ENCODE measurements around the gene ZFPL1. TPM values are rescaled to one million over a fixed set of nuclear protein-coding genes. Genes with fewer than 3 reads are reported as not detected.

ZFPL1 gene
- total and polyA plus RNA-seq, 9 of the 15 experiments (the other 6 are each of a cell fraction or from before 2014, with no cell fraction given), result 3.7 to 37.5 (median 22.7) TPM

GRCh38 chr11:65040847-65041622 lies 43.0 kb upstream of the ZFPL1 start, which contains the start of gene SAC3D1 (continued):
- peak; percentile 98 for TF ChIP-seq ZNF263 (CRISPR knock-in tag; IDR thresholded peaks at IDR 0.05; ENCODE audit: borderline replicate concordance)
- no peak for TF ChIP-seq ZNF280B (CRISPR knock-in tag; IDR thresholded peaks at IDR 0.05)
- peak; percentile 59 for TF ChIP-seq GABPB1 (CRISPR knock-in tag; IDR thresholded peaks at IDR 0.05)
- TF ChIP-seq E4F1 (CRISPR knock-in tag; IDR thresholded peaks at IDR 0.05; ENCODE audit: borderline replicate concordance), result no peak
- TF ChIP-seq KLF1 (tag; IDR thresholded peaks at IDR 0.05), result no peak
- TF ChIP-seq NEUROD1 (IDR thresholded peaks at IDR 0.05; ENCODE audit: borderline replicate concordance, low read depth, low read length, partially characterized antibody), result peak; percentile 50
- peak; percentile 45 for TF ChIP-seq CREM (IDR thresholded peaks at IDR 0.05; ENCODE audit: low read depth)
- peak; percentile 71 for TF ChIP-seq HNRNPLL (IDR thresholded peaks at IDR 0.05; ENCODE audit: low read depth, low read length, poor library complexity, severe bottlenecking)
- TF ChIP-seq MCM2 (IDR thresholded peaks at IDR 0.05; ENCODE audit: low read depth), result no peak
- TF ChIP-seq ZBTB43 (CRISPR knock-in tag; IDR thresholded peaks at IDR 0.05), result 0 out of 2 replicates have a peak, but pooled peaks have one; percentile 49
- TF ChIP-seq ZBTB17 (CRISPR knock-in tag; IDR thresholded peaks at IDR 0.05), result no peak; the same call in 1 of the 2 replicates
- peak; percentile 56 to 75 for TF ChIP-seq E2F6 (IDR thresholded peaks at IDR 0.05; ENCODE audit: borderline replicate concordance in 1 of 2, extremely low read depth in 1 of 2, insufficient read depth in 1 of 2, insufficient read length in 1 of 2, low read depth in 1 of 2, low read length in 1 of 2, poor library complexity in 1 of 2, severe bottlenecking in 1 of 2)
- peak in 2 of 3 experiments; percentile 40 to 79 for TF ChIP-seq YY1 (IDR thresholded peaks at IDR 0.05; ENCODE audit: borderline replicate concordance in 1 of 3, control insufficient read depth in 1 of 3, extremely low read depth in 1 of 3, insufficient read depth in 3 of 3, insufficient read length in 1 of 3, insufficient replicate concordance in 2 of 3, low read depth in 1 of 3, low read length in 2 of 3)
- TF ChIP-seq ELK1 (CRISPR knock-in tag; IDR thresholded peaks at IDR 0.05), result no peak
- TF ChIP-seq HSF4 (CRISPR knock-in tag; IDR thresholded peaks at IDR 0.05; ENCODE audit: borderline replicate concordance), result no peak

All from K562 (cell line).